ENCODE data around the gene TRAM2.

DNA sequence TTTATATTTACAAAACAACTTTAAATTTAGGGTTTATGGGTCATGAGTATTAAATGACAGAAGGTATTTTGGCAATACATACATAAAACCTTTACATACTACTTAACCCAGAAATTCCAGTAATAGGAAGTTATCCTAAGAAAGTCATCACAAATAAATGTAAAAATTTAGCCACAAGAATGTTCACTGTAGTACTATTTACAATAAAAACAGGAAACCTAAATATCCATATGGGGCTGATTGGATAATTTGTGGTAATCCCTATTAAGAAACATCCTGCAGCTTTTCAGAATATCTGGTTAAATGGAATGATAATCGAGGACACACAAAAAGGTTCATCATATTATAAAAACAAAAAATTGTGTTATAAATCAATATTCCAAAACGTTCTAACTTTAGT lies 44.4 kb downstream of the TRAM2 start:
- TF ChIP-seq CTCF (IDR thresholded peaks at IDR 0.05) (no peak), POLR2A (IDR thresholded peaks at IDR 0.05) (no peak)
